K562 (cell line): Measurements from ENCODE around the gene MPL. TPM values are rescaled to one million over a fixed set of nuclear protein-coding genes. Genes with fewer than 3 reads are reported as not detected.
"Not testable (repeated sequence)": the region's sequence is repeated elsewhere in the genome, so short reads cannot be mapped to it uniquely, and the experiment has no call there.

Experiments
- ATAC-seq: fragments of 200-7000 bp; cut with Tn5 transposase; 3 replicates; pipeline ENCODE4 v1.9.1; 2020; ENCODE audit warnings: moderate library complexity
- BruUV-seq: library from RNA; stranded (reverse); fragments of 400-500 nt; replicated peaks from 2 replicates; lab custom pipeline; 2021; lab: Mats Ljungman, UMichigan
- CTCF ChIA-PET: fragments of 300-600 bp; formaldehyde crosslinking; extraction: SDS; loops from one replicate; lab custom pipeline; 2021; ENCODE audit warnings: low intra/inter-chr PET ratio; lab: Yijun Ruan, JAX
- POLR2A ChIA-PET: fragments of 300-600, 350-650 bp; sonication (Branson Sonifier 250); formaldehyde crosslinking; extraction: SDS; loops from one replicate; lab custom pipeline; 2021; ENCODE audit warnings: antibody characterized with exemption, inconsistent platforms; lab: Yijun Ruan, JAX
- DNase-seq, 4 experiments: peaks; one replicate each; pipeline versions ENCODE4 v3.0.0 to v3.0.0-alpha.2; 2011 to 2018; ENCODE audit warnings: low spot score in 3 of 4, mixed read lengths in 3 of 4; ENCODE audit errors: extremely low read depth in 1 of 4
- FAIRE-seq: peaks from 2 replicates; lab custom pipeline; 2011; peaks lifted over from hg19 to GRCh38; lab: Jason Lieb, UNC
- H2AFZ ChIP-seq: 2 replicates; pipeline ENCODE4 v1.6.0; 2011; ENCODE audit warnings: low read depth, low read length, control low read depth, inconsistent platforms
- H3K27ac ChIP-seq: fragments of 200-600 bp; 3 replicates; pipeline ENCODE4 v1.8.0; 2011; ENCODE audit warnings: low read depth, mild to moderate bottlenecking, control low read depth, inconsistent platforms, low read length, moderate library complexity, mixed read lengths; ENCODE audit errors: extremely low read depth
- H3K27me3 ChIP-seq, 2 experiments: fragments of 300-600 bp in 1 of 2; 2 replicates in 1 of 2; 3 replicates in 1 of 2; pipeline versions ENCODE4 v1.6.0 to v1.8.0; 2011; ENCODE audit warnings: inconsistent platforms in 2 of 2, low read length in 2 of 2, mild to moderate bottlenecking in 1 of 2, mixed read lengths in 1 of 2, moderate library complexity in 1 of 2; ENCODE audit not compliant: control insufficient read depth in 2 of 2, insufficient read depth in 2 of 2
- H3K36me3 ChIP-seq: fragments of 300-600 bp; 3 replicates; pipeline ENCODE4 v1.8.0; 2011; ENCODE audit warnings: mild to moderate bottlenecking, low read length, inconsistent platforms; ENCODE audit not compliant: control insufficient read depth, insufficient read depth
- H3K4me1 ChIP-seq, 2 experiments: fragments of 200-600 bp in 1 of 2; replicated peaks in 1 of 2; 2 replicates in 1 of 2; 3 replicates in 1 of 2; pipeline versions ENCODE4 v1.5.1 to v1.8.0; 2011; ENCODE audit warnings: inconsistent platforms in 2 of 2, low read length in 2 of 2, mild to moderate bottlenecking in 1 of 2, mixed read lengths in 1 of 2, moderate library complexity in 1 of 2; ENCODE audit not compliant: control insufficient read depth in 2 of 2, insufficient read depth in 2 of 2
- H3K4me2 ChIP-seq: 2 replicates; pipeline ENCODE4 v1.6.1; 2011; ENCODE audit warnings: low read length, control low read depth, inconsistent platforms, mixed read lengths; ENCODE audit not compliant: insufficient read depth
- H3K4me3 ChIP-seq: fragments of 200-600 bp; sonication (generic), shearing (Covaris generic); 2 replicates; pipeline ENCODE4 v1.5.1; 2016; ENCODE audit warnings: control low read depth, inconsistent platforms
- H3K79me2 ChIP-seq: fragments of 200-600 bp; 3 replicates; pipeline ENCODE4 v1.8.0; 2011; ENCODE audit warnings: low read length, inconsistent platforms; ENCODE audit not compliant: control insufficient read depth, insufficient read depth
- H3K9ac ChIP-seq, 2 experiments: 2 replicates each; pipeline versions ENCODE4 v1.6.0 to v1.6.1; 2011; ENCODE audit warnings: low read depth in 2 of 2, low read length in 2 of 2, control low read depth in 1 of 2, inconsistent platforms in 1 of 2, mild to moderate bottlenecking in 1 of 2, mixed read lengths in 1 of 2; ENCODE audit not compliant: insufficient read depth in 1 of 2
- H3K9me1 ChIP-seq: one replicate; pipeline ENCODE4 v1.6.0; 2011; ENCODE audit warnings: inconsistent platforms, mild to moderate bottlenecking, low read length, moderate library complexity; ENCODE audit not compliant: control insufficient read depth, insufficient read depth
- H3K9me3 ChIP-seq: replicated peaks from 2 replicates; pipeline ENCODE4 v1.5.1; 2011; ENCODE audit warnings: low read depth, low read length, inconsistent platforms; ENCODE audit not compliant: control insufficient read depth, insufficient read depth
- H4K20me1 ChIP-seq: replicated peaks from 2 replicates; pipeline ENCODE4 v1.6.1; 2011; ENCODE audit warnings: low read length, inconsistent platforms, mixed read lengths; ENCODE audit not compliant: control insufficient read depth, insufficient read depth
- RBM25 ChIP-seq: fragments of 200-400 bp; formaldehyde crosslinking; IDR thresholded peaks from 2 replicates; pipeline ENCODE4 v1.6.1; 2018; ENCODE audit warnings: low read length, low read depth, moderate library complexity; ENCODE audit not compliant: severe bottlenecking
- WGBS: fragments of 100-300 bp; shearing (Covaris generic); methylation state at CpG from one replicate; pipeline ENCODE4 v1.1.6; 2016; ENCODE audit warnings: low coverage, mixed read lengths; ENCODE audit not compliant: insufficient coverage; ENCODE audit errors: missing lambda C conversion rate; 5-methylcytosine and 5-hydroxymethylcytosine counted together
- in situ Hi-C: fragments of 300-500 bp; cut with MboI; formaldehyde crosslinking; loops from 4 replicates; pipeline ENCODE4 v1.15.0; 2018; ENCODE audit warnings: inconsistent platforms, mixed read lengths
- intact Hi-C: fragments of 100-400 bp; cut with micrococcal nuclease; formaldehyde crosslinking; loops from 2 replicates; pipeline ENCODE4 v1.14.2; 2022
- polyA plus RNA-seq, 8 experiments: library from polyadenylated mRNA; depleted of rRNA in 4 of 8; stranded (reverse) in 5 of 8; unstranded in 3 of 8; fragments of >200 nt; fragmentation: Nextera tagmentation in 2 of 8; fragmentation: Illumina TruSeq in 1 of 8; extraction: Ambion mirVana in 2 of 8; extraction: Trizol in 1 of 8; gene quantifications; 2 replicates each; pipeline versions ENCODE4 v1.2.1 to v1.2.3, GENCODE V29; 2011 to 2014; ENCODE audit warnings: inconsistent platforms in 1 of 8, missing spikeins in 1 of 8
- total RNA-seq, 7 experiments: library from RNA; depleted of rRNA in 6 of 7; stranded (reverse); fragments of >200 nt in 6 of 7; fragmentation: Illumina TruSeq in 2 of 7; extraction: Trizol in 2 of 7; gene quantifications; 2 replicates each; pipeline versions ENCODE4 v1.2.1 to v1.2.3, GENCODE V29; 2011 to 2021; ENCODE audit warnings: low replicate concordance in 1 of 7
- TF ChIP-seq, protein P1 (sequence below): fragments of 250-450 bp; sonication (Bioruptor Pico); IDR thresholded peaks from 2 replicates; pipeline ENCODE4 v1.4.0; 2020; ENCODE audit warnings: mild to moderate bottlenecking, moderate library complexity

The MPL gene
- total and polyA plus RNA-seq, 9 of the 15 experiments (the other 6 are each of a cell fraction or from before 2014, with no cell fraction given): not detected

DNA sequence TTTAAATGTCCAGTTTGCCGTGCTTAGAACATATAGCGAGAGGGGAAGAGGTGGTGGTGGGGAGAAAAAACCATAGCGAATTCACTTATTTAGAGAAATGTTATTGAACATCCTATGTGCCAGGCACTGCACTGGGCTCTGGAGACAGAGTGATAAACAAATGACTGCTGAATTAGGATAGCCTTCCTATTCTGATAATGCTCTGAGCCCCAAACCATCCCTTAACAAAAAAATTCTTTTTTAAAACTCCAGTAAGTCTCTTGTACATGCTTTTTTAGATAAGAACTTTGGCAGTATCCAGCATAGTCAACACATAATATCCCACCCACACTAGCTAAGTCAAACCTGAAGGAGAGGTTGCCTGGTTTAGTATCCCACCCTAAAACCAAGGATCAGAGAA is 60.6 kb downstream of the MPL start:
- WGBS: 59% methylated on average over 3 of the region's 3 CpGs
- no peak overlapping the region for H2AFZ ChIP-seq
- H3K27me3 ChIP-seq: no peaks in the 10 kb centered on the region
- intact Hi-C loops (no loop called here), in situ Hi-C loops (no loop called here)
- H4K20me1 ChIP-seq: peaks cover 14% of the 10 kb centered on the region
- TF ChIP-seq, protein P1, sequence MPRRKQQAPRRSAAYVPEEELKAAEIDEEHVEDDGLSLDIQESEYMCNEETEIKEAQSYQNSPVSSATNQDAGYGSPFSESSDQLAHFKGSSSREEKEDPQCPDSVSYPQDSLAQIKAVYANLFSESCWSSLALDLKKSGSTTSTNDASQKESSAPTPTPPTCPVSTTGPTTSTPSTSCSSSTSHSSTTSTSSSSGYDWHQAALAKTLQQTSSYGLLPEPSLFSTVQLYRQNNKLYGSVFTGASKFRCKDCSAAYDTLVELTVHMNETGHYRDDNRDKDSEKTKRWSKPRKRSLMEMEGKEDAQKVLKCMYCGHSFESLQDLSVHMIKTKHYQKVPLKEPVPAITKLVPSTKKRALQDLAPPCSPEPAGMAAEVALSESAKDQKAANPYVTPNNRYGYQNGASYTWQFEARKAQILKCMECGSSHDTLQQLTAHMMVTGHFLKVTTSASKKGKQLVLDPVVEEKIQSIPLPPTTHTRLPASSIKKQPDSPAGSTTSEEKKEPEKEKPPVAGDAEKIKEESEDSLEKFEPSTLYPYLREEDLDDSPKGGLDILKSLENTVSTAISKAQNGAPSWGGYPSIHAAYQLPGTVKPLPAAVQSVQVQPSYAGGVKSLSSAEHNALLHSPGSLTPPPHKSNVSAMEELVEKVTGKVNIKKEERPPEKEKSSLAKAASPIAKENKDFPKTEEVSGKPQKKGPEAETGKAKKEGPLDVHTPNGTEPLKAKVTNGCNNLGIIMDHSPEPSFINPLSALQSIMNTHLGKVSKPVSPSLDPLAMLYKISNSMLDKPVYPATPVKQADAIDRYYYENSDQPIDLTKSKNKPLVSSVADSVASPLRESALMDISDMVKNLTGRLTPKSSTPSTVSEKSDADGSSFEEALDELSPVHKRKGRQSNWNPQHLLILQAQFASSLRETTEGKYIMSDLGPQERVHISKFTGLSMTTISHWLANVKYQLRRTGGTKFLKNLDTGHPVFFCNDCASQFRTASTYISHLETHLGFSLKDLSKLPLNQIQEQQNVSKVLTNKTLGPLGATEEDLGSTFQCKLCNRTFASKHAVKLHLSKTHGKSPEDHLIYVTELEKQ (CRISPR knock-in tag): no peak
- TF ChIP-seq RBM25: peak; percentile 60
- no peak overlapping the region for H3K9ac ChIP-seq
- BruUV-seq: no TSS peak
- no peaks in the 10 kb centered on the region for H3K79me2 ChIP-seq
- peaks cover under 1% of the 10 kb centered on the region; the same call in 2 of the 3 replicates for H3K36me3 ChIP-seq
- H3K4me3 ChIP-seq: no peak overlapping the region
- no peak overlapping the region for H3K4me2 ChIP-seq
- ATAC-seq (no peak), DNase-seq (no peak), FAIRE-seq (no peak)
- no peak overlapping the region for H3K27ac ChIP-seq
- H3K9me1 ChIP-seq: no peaks in the 10 kb centered on the region
- ChIA-PET CTCF (no interaction called here), POLR2A (interaction anchor here (1.5 to 3.9 kb wide), 2 partner anchors 8 to 9 kb away, joined by 3 to 28 read pairs; partner anchors contain the start of genes MED8 and SZT2)
- H3K4me1 ChIP-seq: peaks cover 7 to 9% of the 10 kb centered on the region in 2 experiments; a peak in 3 of 5 replicates
- no peaks in the 10 kb centered on the region for H3K9me3 ChIP-seq

DNA sequence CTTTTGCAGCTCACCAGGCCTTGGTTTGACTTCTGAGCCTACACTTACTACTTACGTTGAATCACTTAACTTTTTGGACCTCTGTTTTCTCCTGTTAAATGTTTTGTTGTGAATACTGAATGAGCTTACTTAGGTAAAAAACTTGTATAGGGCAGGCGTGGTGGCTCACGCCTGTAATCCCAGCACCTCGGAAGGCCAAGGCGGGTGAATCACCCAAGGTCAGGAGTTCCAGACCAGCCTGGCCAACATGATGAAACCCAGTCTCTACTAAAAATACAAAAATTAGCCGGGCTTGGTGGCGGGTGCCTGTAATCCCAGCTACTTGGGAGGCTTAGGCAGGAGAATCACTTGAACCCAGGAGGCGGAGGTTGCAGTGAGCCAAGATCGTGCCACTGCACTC is 62.8 kb downstream of the MPL start:
- BruUV-seq, H3K27me3 ChIP-seq, H3K4me3 ChIP-seq, H3K79me2 ChIP-seq, H3K4me2 ChIP-seq, H3K9me3 ChIP-seq, in situ Hi-C loops, intact Hi-C loops, H2AFZ ChIP-seq, H3K9ac ChIP-seq, CTCF ChIA-PET, H3K9me1 ChIP-seq, DNase-seq, H3K27ac ChIP-seq, FAIRE-seq, ATAC-seq: not testable (repeated sequence)
- peaks cover 23% of the 10 kb centered on the region for H4K20me1 ChIP-seq
- peaks cover 18% of the 10 kb centered on the region for H3K36me3 ChIP-seq
- H3K4me1 ChIP-seq: peaks cover 11 to 19% of the 10 kb centered on the region in 2 experiments; a peak in 4 of 5 replicates
- WGBS: 90% methylated on average over 9 of the region's 9 CpGs
- POLR2A ChIA-PET: interaction anchor here (1.3 to 3.9 kb wide), 3 partner anchors 11 to 42 kb away, joined by 4 to 28 read pairs (median 5); partner anchors contain the start of genes CDC20, MED8 and SZT2
